Caco-2 (cell line): ENCODE data around the gene LRRC75B. TPM values are rescaled to one million over a fixed set of nuclear protein-coding genes. Genes with fewer than 3 reads are reported as not detected.
"Not testable (repeated sequence)": the region's sequence is repeated elsewhere in the genome, so short reads cannot be mapped to it uniquely, and the experiment has no call there.

Experiments used
- Bru-seq: library from RNA; stranded (reverse); fragments of 400-500 nt; gene quantifications from one replicate; lab custom pipeline; 2021; lab: Mats Ljungman, UMichigan
- BruChase-seq, 2 experiments: library from RNA; stranded (reverse); fragments of 400-500 nt; gene quantifications; one replicate each; lab custom pipeline; 2021; lab: Mats Ljungman, UMichigan
- BruUV-seq: library from RNA; stranded (reverse); fragments of 400-500 nt; replicated peaks from 2 replicates; lab custom pipeline; 2021; lab: Mats Ljungman, UMichigan
- CTCF ChIA-PET: fragments of 300-600 bp; sonication (Branson Sonifier 250); formaldehyde crosslinking; loops from one replicate; lab custom pipeline; 2022; ENCODE audit warnings: antibody characterized with exemption; lab: Charles Lee
- POLR2A ChIA-PET: fragments of 300-600 bp; sonication (Branson Sonifier 250); formaldehyde crosslinking; loops from one replicate; lab custom pipeline; 2022; ENCODE audit warnings: antibody characterized with exemption; lab: Charles Lee
- DNase-seq, 2 experiments: peaks; one replicate each; pipeline versions ENCODE4 v3.0.0 to v3.0.0-alpha.2; 2020 to 2022
- H3K27me3 ChIP-seq: replicated peaks from 2 replicates; pipeline ENCODE4 v1.6.0; 2011; ENCODE audit warnings: low read length; ENCODE audit not compliant: control insufficient read depth, insufficient read depth
- H3K36me3 ChIP-seq: 2 replicates; pipeline ENCODE4 v1.5.1; 2011; ENCODE audit warnings: low read length; ENCODE audit not compliant: control insufficient read depth, insufficient read depth
- H3K4me1 ChIP-seq: fragments of 250-450 bp; sonication (Bioruptor Pico); 2 replicates; pipeline ENCODE4 v1.5.1; 2020; ENCODE audit warnings: mild to moderate bottlenecking
- H3K4me3 ChIP-seq: 2 replicates; pipeline ENCODE4 v1.5.1; 2011; ENCODE audit warnings: low read depth, mild to moderate bottlenecking, control low read depth, low read length
- H3K9me3 ChIP-seq: fragments of 250-450 bp; sonication (Bioruptor Pico); 2 replicates; pipeline ENCODE4 v1.5.1; 2020; ENCODE audit warnings: mild to moderate bottlenecking, moderate library complexity
- H3K27ac Mint-ChIP-seq: one replicate; pipeline ENCODE4 v1.8.0; 2022; ENCODE audit warnings: mixed read lengths; ENCODE audit not compliant: unreplicated experiment
- H3K27me3 Mint-ChIP-seq: one replicate; pipeline ENCODE4 v1.8.0; 2022; ENCODE audit warnings: mixed read lengths; ENCODE audit not compliant: insufficient read depth, unreplicated experiment
- H3K36me3 Mint-ChIP-seq: one replicate; pipeline ENCODE4 v1.8.0; 2022; ENCODE audit warnings: mild to moderate bottlenecking, mixed read lengths; ENCODE audit not compliant: insufficient read depth, unreplicated experiment
- H3K4me1 Mint-ChIP-seq: one replicate; pipeline ENCODE4 v1.8.0; 2022; ENCODE audit warnings: low read depth, mixed read lengths; ENCODE audit not compliant: unreplicated experiment
- H3K4me3 Mint-ChIP-seq: one replicate; pipeline ENCODE4 v1.8.0; 2022; ENCODE audit warnings: mild to moderate bottlenecking, moderate library complexity, mixed read lengths; ENCODE audit not compliant: unreplicated experiment
- H3K9me3 Mint-ChIP-seq: one replicate; pipeline ENCODE4 v1.8.0; 2022; ENCODE audit warnings: mixed read lengths; ENCODE audit not compliant: unreplicated experiment
- intact Hi-C: fragments of 100-400 bp; cut with micrococcal nuclease; formaldehyde crosslinking; loops from one replicate; pipeline ENCODE4 v1.10.0; 2022; ENCODE audit not compliant: unreplicated experiment
- long read RNA-seq: library from polyadenylated mRNA; stranded (forward); transcript quantifications from one replicate; pipeline ENCODE4 v2.0.0, GENCODE V29; 2022
- total RNA-seq: library from RNA; stranded (reverse); gene quantifications from 2 replicates; pipeline ENCODE4 v1.2.3, GENCODE V29; 2022
- TF ChIP-seq, protein P1 (sequence below), 2 experiments: fragments of 200-600 bp in 1 of 2; IDR thresholded peaks; 1 replicate in 1 of 2; 2 replicates in 1 of 2; pipeline versions ENCODE4 v1.5.1 to v1.8.0; 2011 to 2022; ENCODE audit warnings: antibody characterized with exemption in 1 of 2, control low read depth in 1 of 2, inconsistent platforms in 1 of 2, low read depth in 1 of 2, low read length in 1 of 2, mild to moderate bottlenecking in 1 of 2, moderate library complexity in 1 of 2; ENCODE audit not compliant: insufficient read depth in 1 of 2, severe bottlenecking in 1 of 2, unreplicated experiment in 1 of 2

The LRRC75B gene, protein sequence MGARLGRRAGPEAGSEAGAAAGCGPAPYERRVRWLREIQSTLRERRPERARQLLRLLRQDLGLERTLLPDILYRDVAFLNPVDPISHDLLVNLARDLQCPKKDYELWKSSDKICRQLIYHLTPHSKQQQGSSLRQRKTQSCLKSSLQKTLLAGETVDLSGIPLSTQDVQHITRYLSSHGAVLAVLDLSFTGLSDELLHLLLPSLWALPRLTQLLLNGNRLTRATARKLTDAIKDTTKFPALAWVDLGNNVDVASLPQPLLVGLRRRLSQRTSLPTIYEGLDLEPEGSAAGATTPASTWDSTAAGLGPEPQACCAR
- total RNA-seq (18.6 and 20.4 TPM in 2 replicates), Bru-seq, nascent RNA (percentile 58 among the genes with signal in this experiment), BruChase-seq, experiment 1, labeled RNA remaining after a 2-hour chase (percentile 53 among the genes with signal in this experiment), BruChase-seq, experiment 2, labeled RNA remaining after a 6-hour chase (percentile 54 among the genes with signal in this experiment)
- long read RNA-seq, transcript LRRC75B-201 (4 exons, 1,238 nt), result major isoform, 11 of 45 reads
- long read RNA-seq, partial matches to known transcripts, result 10 of 45 reads
- long read RNA-seq, other reads (novel, unspliced or antisense), result 23 of 45 reads

DNA sequence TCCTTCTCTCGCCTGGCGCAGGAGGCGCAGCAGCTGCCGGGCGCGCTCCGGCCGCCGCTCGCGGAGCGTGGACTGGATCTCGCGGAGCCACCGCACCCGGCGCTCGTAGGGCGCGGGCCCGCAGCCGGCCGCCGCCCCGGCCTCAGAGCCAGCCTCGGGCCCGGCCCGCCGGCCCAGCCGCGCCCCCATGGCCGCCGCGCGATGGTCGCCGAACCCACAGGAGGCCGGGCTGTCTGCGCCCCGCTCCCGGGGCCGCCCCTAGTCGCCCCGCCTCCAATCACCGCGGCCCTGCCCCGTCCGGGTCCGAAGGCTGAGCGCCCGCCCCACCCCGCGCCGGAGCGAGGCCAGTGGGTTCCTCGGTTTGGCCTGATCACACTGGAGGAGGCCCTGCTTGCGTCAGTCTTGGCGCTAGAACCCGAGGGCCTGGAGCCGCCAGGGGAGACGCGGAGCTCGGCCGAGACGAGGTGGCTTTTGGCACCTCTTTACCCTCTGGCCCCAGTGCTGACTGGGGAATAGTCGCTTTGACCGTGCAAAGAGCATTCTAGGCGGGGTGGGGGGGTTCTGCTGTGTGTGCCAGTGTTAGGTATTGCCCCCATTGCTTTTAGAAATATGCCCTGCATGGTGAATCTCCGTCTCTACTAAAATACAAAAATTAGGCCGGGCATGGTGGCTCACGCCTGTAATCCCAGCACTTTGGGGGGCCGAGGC is at the start of gene LRRC75B:
Gene LRRC75B, minus strand, starts transcription at position 223 of the 708 bp plus-strand sequence. Its CDS starts 34 bp downstream, at position 189.
- H3K4me1 ChIP-seq, result peaks cover 10% of the 10 kb centered on the region
- H3K27me3 ChIP-seq, result no peaks in the 10 kb centered on the region
- peak within 1 kb of the TSS; percentile 86 for H3K4me3 Mint-ChIP-seq
- no peaks in the 10 kb centered on the region; the same call in 1 of the 2 replicates for H3K36me3 ChIP-seq
- peak; percentile 92 to 95 for DNase-seq
- no peaks in the 10 kb centered on the region for H3K36me3 Mint-ChIP-seq
- intact Hi-C loops, result loop anchor here (1.0 kb wide), 2 partner anchors 14 to 38 kb away; partner anchors contain the start of genes GUCD1 and SNRPD3
- BruUV-seq, result no TSS peak
- TF ChIP-seq, protein P1, sequence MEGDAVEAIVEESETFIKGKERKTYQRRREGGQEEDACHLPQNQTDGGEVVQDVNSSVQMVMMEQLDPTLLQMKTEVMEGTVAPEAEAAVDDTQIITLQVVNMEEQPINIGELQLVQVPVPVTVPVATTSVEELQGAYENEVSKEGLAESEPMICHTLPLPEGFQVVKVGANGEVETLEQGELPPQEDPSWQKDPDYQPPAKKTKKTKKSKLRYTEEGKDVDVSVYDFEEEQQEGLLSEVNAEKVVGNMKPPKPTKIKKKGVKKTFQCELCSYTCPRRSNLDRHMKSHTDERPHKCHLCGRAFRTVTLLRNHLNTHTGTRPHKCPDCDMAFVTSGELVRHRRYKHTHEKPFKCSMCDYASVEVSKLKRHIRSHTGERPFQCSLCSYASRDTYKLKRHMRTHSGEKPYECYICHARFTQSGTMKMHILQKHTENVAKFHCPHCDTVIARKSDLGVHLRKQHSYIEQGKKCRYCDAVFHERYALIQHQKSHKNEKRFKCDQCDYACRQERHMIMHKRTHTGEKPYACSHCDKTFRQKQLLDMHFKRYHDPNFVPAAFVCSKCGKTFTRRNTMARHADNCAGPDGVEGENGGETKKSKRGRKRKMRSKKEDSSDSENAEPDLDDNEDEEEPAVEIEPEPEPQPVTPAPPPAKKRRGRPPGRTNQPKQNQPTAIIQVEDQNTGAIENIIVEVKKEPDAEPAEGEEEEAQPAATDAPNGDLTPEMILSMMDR (IDR thresholded peaks at IDR 0.05; ENCODE audit: insufficient read depth in 1 of 2, low read depth in 1 of 2, low read length in 1 of 2, severe bottlenecking in 1 of 2, unreplicated experiment in 1 of 2), result no peak
- no peaks in the 10 kb centered on the region for H3K9me3 ChIP-seq
- CTCF ChIA-PET, result interaction anchor here (0.9 kb wide), 1 partner anchor 9 kb away, joined by 3 read pairs; no protein-coding TSS in a partner anchor
- peak within 1 kb of the TSS; percentile 79 for H3K27ac Mint-ChIP-seq
- POLR2A ChIA-PET, result interaction anchor here (1.0 kb wide), 1 partner anchor 196 kb away, joined by 4 read pairs; no protein-coding TSS in a partner anchor
- H3K4me1 Mint-ChIP-seq, result no peaks in the 10 kb centered on the region
- H3K4me3 ChIP-seq, result peak within 1 kb of the TSS; percentile 82
- no peaks in the 10 kb centered on the region for H3K27me3 Mint-ChIP-seq
- H3K9me3 Mint-ChIP-seq, result no peaks in the 10 kb centered on the region

DNA sequence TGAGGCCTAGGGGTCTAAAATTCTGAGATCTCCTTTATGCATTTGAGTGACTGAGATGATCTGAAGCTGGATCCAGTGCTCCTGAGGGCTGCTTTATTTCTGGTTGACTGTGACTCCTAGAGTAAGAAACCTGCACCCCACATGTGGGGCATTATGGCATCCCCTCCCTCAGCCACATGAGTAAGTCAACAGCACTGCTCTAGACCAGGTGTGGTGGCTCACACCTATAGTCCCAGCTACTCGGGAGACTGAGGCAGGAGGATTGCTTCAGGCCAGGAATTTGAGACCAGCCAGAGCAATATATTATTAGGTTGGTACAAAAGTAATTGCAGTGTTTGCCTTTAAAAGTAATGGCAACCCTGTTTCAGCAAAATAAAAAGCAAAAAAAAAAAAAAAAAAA is 49.4 kb upstream of the LRRC75B start:
- H3K9me3 ChIP-seq, H3K4me3 ChIP-seq, H3K36me3 ChIP-seq, H3K4me3 Mint-ChIP-seq, H3K9me3 Mint-ChIP-seq, CTCF ChIA-PET, BruUV-seq, H3K4me1 Mint-ChIP-seq, H3K27ac Mint-ChIP-seq, POLR2A ChIA-PET, H3K36me3 Mint-ChIP-seq, intact Hi-C loops, DNase-seq, H3K27me3 Mint-ChIP-seq, H3K27me3 ChIP-seq, H3K4me1 ChIP-seq: not testable (repeated sequence)

DNA sequence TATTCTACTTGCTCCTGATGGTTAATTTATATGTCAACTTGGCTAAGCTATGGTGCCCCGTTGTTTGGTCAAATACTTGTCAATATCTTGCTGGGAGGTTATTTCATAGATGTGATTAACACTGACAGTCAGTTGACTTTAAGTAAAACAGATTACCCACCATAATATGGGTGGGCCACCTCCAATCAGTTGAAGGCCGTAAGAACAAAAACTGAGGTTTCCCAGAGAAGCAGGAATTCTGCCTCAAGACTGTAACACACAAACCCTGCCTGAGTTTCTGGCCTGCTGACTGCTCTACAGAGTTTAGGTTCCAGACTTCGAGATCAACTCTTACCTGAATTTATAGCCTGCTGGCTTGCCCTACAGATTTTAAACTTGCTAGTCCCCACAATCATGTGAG is 43.6 kb upstream of the LRRC75B start:
- H3K27me3 Mint-ChIP-seq, H3K27ac Mint-ChIP-seq, H3K4me1 ChIP-seq, H3K9me3 ChIP-seq, H3K27me3 ChIP-seq, H3K4me3 ChIP-seq, DNase-seq, H3K9me3 Mint-ChIP-seq, H3K36me3 Mint-ChIP-seq, BruUV-seq, H3K4me3 Mint-ChIP-seq, POLR2A ChIA-PET, H3K36me3 ChIP-seq, H3K4me1 Mint-ChIP-seq: not testable (repeated sequence)
- intact Hi-C loops, result loop anchor here (10.0 kb wide), 1 partner anchor 118 kb away; no protein-coding TSS in a partner anchor
- CTCF ChIA-PET, result interaction anchor here (0.7 kb wide), 1 partner anchor 49 kb away, joined by 4 read pairs; no protein-coding TSS in a partner anchor

DNA sequence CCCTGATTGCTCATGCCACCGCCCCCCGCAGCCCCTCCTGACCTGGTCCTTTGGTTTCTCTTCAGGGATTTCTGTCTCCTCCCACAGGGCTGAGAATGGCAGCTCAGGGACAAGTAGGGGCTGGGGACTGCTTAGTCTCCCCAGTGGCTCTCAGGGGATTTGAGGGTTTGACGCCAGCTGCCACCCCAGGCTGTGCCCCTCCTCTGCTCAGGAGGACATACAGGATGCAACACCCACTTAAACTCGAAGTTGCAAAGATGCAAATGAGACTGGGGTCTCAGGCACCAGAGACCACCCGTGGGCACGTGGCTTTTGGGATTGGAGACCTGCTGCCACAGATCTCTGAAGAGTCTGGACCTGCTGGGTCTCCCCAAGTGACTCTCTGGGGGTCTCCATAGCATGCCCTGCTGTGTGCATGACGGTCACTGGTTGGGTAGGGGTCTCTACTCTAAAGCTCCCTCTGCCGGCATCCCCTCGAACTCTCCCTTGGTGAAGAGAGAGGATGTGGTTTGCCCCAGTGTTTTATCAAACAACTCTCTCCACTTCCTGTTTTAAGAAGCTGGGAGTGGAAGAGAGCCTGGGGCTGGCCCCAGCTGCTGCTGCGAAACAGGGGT is 42.0 kb upstream of the LRRC75B start:
- H3K27me3 Mint-ChIP-seq, H3K36me3 ChIP-seq, BruUV-seq, DNase-seq, CTCF ChIA-PET, H3K9me3 ChIP-seq, POLR2A ChIA-PET, H3K4me3 Mint-ChIP-seq, H3K27ac Mint-ChIP-seq, H3K4me3 ChIP-seq, H3K27me3 ChIP-seq, H3K36me3 Mint-ChIP-seq, H3K9me3 Mint-ChIP-seq: not testable (repeated sequence)
- intact Hi-C loops, result loop anchor here (10.0 kb wide), 1 partner anchor 120 kb away; no protein-coding TSS in a partner anchor
- H3K4me1 ChIP-seq, result peaks cover 22% of the 10 kb centered on the region
- peaks cover 18% of the 10 kb centered on the region for H3K4me1 Mint-ChIP-seq

DNA sequence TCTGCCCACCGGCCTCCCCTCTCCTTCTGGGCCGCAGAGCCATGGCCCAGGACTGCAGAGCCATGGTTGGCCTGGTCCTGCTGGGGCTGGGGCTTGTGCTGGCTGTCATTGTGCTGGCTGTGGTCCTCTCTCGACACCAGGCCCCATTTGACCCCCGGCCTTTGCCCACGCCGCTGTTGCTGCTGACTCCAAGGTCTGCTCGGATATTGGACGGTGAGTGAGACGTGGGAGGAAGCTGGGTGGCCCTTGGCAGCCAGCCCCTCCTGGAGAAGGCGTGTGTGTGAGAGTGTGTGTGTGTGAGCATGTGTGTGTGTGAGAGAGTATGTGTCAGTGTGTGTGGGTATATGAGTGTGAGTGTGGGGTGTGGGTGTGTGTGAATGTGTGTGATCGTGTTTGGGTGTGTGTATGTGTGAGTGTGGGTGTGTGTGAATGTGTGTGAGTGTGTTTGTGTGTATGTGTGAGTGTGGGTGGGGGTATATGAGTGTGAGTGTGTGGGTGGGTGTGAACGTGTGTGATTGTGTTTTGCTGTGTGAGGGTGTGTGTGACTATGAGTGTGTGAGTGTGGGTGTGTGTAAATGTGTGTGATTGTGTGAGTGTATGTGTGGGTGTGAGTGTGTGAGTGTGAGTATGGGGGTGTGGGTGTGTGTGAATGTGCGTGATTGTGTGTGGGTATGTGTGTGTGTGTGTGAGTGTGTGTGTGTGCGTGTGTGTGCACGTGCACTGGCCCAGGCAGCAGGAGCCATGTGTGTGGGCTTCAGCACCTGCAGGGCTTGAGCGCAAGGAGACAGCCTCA is 40.6 kb upstream of the LRRC75B start:
- H3K9me3 Mint-ChIP-seq, result not testable (repeated sequence)
- peak overlapping the region; percentile 4 for H3K27ac Mint-ChIP-seq

More for the DNA sequence above, 40.6 kb upstream of the LRRC75B start:
- CTCF ChIA-PET, H3K36me3 ChIP-seq, BruUV-seq, H3K4me3 Mint-ChIP-seq, H3K4me3 ChIP-seq, H3K27me3 Mint-ChIP-seq, POLR2A ChIA-PET, H3K36me3 Mint-ChIP-seq, DNase-seq, H3K9me3 ChIP-seq, H3K27me3 ChIP-seq: not testable (repeated sequence)
- intact Hi-C loops, result loop anchor here (10.0 kb wide), 1 partner anchor 121 kb away; no protein-coding TSS in a partner anchor
- H3K4me1 Mint-ChIP-seq, result peaks cover 18% of the 10 kb centered on the region
- H3K4me1 ChIP-seq, result peaks cover 22% of the 10 kb centered on the region
